IPS DF 4.7 (cell line): ENCODE results near the gene FTCD.
"Not testable (repeated sequence)": the region's sequence is repeated elsewhere in the genome, so short reads cannot be mapped to it uniquely, and the experiment has no call there.

ENCODE experiments used
- DNase-seq: peaks from one replicate; pipeline ENCODE4 v3.0.0-alpha.2; 2013; ENCODE audit warnings: low spot score; ENCODE audit errors: extremely low read depth

Gene FTCD

DNA sequence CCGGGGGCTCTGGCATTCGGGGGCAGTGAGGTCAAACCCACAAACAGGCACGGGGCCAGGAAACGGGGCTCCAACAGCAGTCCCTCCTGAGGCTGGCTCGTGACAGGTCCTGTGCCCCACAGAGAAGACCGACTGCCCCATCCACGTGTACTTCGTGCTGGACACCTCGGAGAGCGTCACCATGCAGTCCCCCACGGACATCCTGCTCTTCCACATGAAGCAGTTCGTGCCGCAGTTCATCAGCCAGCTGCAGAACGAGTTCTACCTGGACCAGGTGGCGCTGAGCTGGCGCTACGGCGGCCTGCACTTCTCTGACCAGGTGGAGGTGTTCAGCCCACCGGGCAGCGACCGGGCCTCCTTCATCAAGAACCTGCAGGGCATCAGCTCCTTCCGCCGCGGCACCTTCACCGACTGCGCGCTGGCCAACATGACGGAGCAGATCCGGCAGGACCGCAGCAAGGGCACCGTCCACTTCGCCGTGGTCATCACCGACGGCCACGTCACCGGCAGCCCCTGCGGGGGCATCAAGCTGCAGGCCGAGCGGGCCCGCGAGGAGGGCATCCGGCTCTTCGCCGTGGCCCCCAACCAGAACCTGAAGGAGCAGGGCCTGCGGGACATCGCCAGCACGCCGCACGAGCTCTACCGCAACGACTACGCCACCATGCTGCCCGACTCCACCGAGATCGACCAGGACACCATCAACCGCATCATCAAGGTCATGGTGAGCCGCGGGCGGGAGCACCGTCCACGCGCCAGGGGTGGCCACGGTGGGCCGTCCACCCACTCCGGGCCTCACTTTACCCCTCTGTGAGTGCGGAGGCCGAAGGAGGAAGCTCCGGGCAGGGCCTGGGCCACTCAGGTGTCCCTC, 43.3 kb downstream of the FTCD start:
- no peak for DNase-seq

- no peak for DNase-seq
Measured at GRCh38 chr21:46111193-46111571, 44.2 kb downstream of the FTCD start.

DNA sequence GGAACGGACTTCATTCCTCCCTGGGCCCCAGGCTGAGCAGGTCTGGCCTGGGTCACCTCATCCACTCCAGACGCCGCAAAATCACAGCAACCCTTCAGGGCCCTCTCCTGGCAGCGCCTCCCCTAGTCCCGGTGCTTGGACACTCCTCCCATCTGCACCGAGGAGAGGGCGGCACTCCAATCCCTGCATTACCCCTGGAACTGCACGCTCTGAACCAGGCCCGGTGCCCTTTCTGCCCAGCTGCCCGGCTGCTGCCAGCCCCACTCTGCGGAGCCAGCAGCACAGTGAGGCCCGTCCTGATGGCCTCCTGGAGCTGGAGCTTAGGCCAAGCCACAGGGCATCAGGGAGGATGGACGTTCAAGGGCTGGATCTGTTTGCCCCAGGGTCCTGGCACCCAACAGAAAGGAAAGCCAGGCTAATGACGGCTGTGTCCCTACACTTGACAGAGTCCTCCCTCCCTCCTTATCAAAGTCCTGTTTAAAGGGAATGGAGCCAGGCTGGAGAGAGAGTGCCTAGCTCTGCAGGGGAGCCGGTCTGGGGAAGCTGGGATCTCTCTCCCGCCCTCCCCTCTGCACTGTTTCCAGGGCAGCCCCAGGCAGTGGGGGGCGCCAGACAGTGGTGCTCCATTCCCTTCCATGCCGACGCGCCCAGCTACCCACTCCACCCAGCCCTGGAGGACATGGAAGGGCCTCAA, 44.7 kb downstream of the FTCD start:
- DNase-seq: no peak

- DNase-seq: no peak
Measured at GRCh38 chr21:46109313-46110221, 45.8 kb downstream of the FTCD start.

GRCh38 chr21:46108827-46109312, 46.5 kb downstream of the FTCD start:
- DNase-seq: no peak

- not testable (repeated sequence) for DNase-seq
Measured at GRCh38 chr21:46107376-46107775, 48.0 kb downstream of the FTCD start.

- DNase-seq: no peak
Measured at GRCh38 chr21:46104104-46104503, 51.3 kb downstream of the FTCD start.

- DNase-seq: no peak
Measured at GRCh38 chr21:46100906-46101305, 54.5 kb downstream of the FTCD start.

- no peak for DNase-seq
Measured at GRCh38 chr21:46100426-46100825, 55.0 kb downstream of the FTCD start.

GRCh38 chr21:46100020-46100419, 55.4 kb downstream of the FTCD start:
- no peak for DNase-seq

DNA sequence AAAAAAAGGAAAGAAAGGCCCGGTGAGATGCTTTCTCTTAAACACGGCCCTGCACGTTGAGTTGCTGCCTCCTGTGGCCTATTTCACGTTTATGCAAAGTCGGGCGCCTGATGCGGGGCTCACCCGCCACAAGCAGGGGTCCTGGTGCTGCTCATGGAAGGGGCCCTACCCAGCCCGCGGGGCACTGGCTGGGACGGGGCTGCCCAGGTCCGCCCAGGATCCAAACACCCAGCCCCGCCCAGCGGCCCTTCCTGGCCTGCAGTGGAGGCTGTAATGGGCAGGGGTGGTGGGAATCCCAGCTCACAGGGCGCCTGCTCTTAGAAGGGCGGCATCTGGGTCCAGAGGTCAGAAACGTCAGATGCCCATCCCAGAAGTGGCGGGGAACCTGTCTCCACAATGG, 55.9 kb downstream of the FTCD start:
- no peak for DNase-seq

DNA sequence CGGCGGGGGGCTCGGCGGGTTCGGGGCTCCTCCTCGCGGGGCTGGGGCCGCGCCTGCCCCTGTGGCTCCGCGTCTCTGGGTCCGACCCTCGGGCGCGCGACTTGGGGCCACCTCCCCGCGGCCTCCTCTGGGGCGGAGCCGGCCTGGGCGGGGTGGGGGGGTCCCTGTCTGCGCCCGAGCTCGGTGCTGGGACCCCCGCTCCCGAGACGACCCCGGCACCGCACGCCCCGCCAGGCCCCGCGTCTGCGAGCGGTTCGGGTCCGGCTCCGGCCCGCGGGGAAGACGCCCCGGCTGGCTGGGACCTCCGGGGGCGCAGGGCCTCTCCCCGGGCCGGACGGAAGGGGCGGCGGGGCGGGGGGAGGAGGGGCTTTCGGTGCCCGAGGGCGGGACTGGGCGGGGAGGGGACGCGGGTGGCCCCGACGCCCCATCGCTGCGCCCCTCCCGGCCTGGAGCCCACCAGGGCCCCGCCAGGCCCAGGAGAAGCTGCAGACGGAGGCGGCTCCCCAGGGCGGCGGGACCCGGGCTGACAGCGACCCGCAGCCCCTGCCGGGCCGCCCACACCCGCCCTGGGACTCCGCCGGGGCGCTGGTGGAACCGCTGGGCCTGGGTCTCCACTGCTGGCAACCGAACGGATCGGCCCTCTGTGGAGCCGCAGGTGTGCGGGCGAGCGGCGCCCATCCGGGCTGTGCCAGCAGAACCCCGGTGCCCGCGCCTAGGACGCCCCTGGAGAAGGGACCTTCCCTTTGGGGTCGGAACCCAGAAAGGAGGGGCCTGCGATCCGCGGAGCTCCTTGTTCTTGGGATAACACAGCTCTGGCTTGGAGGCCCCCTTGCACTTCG, 56.9 kb downstream of the FTCD start:
- no peak for DNase-seq

DNA sequence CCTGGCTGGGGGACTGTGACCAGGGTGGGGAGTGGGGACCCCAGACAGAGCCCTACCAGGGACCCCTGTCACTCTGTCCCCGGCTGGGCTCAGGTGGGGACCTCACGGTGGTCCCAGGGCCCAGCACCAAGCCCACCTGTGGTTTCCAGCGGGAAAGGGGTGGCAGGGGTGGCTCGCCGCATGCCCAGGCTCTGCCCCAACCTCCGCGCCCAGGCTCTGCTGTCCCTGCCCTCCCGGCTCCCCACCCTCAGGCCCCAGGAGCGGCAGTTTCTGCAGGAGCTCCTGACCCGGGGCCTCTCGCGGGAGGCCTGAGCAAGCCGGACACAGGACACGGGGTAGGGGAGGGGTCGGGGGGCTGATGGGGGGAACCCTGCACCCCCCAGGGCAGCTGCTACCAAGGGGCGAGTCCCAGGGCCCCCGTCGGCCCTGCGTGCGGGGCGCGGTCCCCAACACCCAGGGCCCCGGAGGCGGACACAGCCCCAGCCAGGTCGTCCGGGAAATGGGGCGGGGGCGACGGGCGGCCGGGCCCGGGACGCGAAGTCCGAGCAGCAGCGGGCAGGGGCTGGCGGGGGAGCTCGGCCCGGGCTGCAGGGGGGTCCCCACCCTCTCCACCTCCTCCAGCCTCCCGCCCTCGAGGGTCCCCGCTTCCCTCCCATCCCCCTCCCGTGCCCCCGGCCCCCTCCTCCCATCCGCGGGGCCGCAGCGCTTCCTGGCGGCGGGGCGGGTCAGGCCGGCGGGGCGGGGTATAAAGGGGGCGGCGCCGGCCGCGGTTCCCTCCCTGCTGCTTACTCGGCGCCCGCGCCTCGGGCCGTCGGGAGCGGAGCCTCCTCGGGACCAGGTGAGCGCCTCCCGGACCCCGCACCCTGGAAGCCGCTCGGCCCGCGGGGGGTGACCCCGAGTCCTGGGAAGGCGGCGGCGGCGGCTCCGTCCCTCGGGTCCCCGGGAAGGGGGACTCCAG, 57.8 kb downstream of the FTCD start, which contains the start of gene COL6A2:
Gene COL6A2 (plus strand): TSS at position 777 of the 958 bp plus-strand sequence.
- no peak for DNase-seq

DNA sequence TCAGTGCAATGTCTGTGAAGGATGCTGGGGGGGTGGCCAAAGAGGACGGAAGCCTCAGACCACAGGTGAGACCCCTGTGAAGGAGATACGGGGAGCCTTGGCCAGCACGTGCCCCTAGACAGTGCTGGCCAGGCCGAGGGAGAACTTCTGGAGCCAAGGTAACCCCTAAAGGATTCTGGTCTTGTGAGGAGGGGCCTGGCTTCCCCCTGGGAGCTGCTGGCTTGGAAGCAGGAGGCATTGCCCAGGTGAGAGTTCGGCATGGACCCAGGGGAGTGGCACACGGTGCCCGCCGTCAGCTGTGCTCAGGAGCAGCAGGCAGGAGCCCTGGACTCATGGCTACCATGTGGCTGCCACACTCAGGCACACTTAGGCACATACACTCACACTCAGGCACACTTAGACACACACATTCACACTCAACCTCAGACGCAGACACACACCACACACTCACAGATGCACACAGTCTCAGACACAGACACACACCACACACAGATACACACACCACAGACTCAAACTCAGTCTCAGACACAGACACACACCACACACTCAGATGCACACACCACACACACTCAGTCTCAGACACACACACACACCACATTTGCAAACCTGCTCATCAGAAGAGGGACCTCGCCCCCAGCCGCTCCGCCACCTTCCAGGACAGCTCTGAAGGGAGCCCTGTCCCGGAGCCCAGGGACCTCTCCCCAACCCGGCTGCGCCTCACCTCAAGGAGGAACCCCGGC, 58.6 kb downstream of the FTCD start:
- DNase-seq: no peak

- no peak for DNase-seq
Measured at GRCh38 chr21:46095814-46096595, 59.4 kb downstream of the FTCD start.

DNA sequence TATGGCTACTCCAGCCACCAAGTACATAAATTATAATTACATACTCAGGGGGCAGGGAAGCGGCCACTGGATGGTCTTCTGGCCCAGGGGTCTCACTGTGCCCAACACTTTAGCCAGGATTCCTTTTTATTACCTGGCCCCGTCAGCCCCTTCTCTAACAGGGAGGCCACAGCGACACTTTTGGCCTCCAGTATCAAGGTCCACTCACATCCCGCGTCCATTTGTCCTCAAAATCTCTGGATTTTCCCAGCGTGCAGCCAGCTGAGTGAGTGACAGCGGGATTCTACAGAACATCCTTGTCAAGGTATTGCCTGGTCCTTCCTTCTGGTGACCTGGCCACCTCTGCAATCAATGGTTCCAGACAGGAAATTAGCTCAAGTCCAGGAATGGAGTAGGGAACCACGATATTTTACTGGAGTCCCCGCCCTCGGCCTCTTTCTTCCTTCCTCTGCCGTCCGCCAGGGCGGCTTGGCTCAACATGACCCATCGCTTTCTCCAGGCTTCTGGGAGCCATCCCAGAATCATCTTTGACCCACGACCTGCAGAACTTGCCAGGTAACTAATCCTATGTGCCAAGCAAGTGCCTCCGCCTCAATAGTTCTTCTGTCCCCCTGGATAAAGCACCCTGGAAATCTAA, 60.2 kb downstream of the FTCD start:
- DNase-seq: no peak

DNA sequence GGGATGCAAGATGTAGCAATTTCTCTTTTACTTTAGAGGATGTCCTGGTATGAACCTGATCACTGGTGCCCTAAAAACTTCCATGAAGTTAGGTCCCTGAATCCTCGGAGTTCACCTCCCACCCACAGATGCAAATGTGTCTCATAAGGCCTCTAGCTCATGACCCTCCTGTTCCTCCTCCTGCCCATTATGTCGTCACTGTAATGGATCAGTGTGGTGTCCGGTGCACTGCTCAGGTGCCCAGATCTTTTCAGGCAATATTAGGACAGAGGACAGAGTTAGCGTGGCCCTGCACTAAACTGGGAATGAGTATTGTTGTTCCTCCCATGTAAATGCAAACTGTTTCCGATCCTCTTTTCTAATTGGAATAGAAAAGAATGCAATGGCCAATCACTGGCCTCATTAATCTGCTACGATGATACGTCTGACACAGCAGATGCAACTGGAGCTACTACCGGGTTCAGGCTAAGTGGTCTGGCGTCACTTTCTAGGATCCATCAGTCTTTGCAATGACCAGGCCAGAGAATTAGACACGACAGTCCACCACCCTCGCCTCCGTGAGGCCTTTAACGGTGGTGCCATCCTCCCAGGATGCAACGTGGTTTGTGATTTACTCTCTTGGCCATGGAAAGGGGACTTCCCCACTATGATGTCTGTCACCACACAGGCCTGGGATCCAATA, 60.8 kb downstream of the FTCD start:
- DNase-seq: no peak
